Activated CD8-positive, alpha-beta memory T cell treated with anti-CD3 and anti-CD28 coated beads for 1 hour (primary cell): ENCODE data around the gene EPHA5.

Source experiments
- DNase-seq, 2 donors: peaks; one replicate each; pipeline ENCODE4 v3.0.0-alpha.2; 2020; ENCODE audit warnings: low read depth in 1 of 2; ENCODE audit errors: extremely low read depth in 1 of 2

The EPHA5 gene

GRCh38 chr4:65508168-65508567, 162.1 kb downstream of the EPHA5 start:
- DNase-seq, result no peak

DNA sequence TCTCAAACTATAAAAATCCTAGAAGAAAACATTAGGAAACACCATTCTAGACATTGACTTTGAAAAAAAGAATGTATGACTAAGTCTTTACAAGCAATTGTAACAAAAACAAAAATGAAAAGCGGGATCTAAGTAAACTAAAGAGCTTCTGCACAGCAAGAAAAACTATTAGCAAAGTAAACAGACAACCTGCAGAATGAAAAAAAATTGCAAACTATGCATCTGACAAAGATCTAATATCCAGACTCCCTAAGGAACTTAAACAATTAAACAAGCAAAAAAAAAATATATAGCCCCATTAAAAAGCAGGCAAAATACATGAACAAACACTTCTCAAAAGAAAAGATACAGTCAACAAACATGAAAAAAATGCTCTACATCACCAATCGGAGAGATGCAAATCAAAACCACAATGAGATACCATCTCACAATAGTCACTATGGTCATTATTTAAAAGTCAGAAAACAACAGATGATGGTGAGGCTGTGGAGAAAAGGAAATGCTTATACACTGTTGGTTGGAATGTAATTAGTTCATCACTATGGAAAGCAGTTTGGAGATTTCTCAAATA, 168.1 kb downstream of the EPHA5 start:
- DNase-seq, result no peak

- no peak for DNase-seq
These were observed 171.7 kb downstream of the EPHA5 start for GRCh38 chr4:65498606-65499005.

DNA sequence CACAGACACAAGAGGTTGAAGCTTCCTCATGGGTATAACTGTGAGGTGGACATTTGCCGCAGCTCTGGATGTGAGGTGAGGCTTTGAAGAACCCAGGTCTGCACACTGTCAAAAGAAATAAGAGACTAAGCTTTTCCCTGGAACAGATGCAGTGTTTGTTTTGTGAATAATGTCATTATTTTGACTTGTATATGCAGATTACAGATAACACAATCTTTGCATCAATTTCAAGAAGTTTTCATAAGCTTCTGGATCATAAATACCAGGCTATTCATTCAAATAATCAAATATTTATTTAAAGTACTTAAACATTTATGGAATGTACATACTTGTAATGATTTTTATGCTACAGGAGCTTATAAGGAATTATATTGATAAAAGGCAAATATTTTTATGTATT, 174.8 kb downstream of the EPHA5 start:
- no peak for DNase-seq

- no peak for DNase-seq
These were observed 187.9 kb downstream of the EPHA5 start for GRCh38 chr4:65482410-65482809.

DNA sequence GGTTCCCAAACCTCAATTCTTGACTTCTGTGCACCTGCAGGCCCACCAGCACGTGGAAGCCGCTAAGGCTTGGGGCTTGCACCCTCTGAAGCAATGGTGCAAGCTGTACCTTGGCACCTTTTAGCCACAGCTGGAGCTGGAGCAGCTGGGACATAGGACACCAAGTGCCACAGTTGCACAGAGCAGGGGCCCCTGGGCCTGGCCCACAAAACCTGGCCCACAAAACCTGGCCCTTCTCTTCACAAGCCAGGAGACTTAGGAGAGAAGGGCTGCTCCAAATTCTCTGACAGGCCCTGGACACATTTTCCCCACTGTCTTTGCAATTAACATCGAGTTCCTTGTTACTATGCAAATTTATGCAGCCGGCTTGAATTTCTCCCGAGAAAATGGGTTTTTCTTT, 197.8 kb downstream of the EPHA5 start:
- no peak for DNase-seq

- DNase-seq, result no peak
These were observed 203.1 kb downstream of the EPHA5 start for GRCh38 chr4:65467068-65467680.

DNA sequence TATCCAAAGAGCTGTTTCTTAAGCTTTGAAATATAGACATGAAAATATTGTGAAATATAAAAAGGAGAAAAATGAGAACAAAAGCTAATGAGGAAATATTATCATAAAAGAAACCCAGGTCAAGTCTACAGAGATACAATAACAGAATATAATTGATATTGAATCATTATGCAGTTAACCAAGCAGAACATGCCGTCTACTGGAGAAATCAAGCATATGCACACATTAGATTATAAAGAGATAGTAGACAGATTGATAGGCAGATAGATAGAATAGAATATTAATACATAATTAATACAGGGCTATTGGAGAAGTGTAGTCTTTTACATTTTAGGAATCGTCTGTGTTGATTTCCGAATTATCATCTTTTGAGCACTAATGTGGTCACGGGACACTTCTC, 208.5 kb downstream of the EPHA5 start:
- DNase-seq, result no peak

DNA sequence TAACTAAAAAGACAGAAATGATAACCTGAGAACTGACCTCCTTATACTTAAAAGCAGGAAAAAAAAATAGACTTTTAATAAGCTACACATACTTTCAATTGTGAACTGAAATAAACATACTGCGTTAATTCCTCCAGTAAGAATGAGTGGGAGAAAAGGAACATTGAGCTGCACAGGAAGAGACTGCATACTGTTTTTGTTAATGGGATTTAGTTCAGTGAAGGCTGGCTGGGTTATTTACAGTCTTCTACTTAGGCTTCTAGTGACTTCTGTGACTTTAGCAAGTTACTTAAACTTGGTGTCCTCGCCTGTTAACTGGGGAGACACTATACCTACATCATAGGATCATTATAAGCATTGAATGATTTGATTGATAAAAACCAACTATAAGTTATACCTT, 213.3 kb downstream of the EPHA5 start:
- no peak for DNase-seq

DNA sequence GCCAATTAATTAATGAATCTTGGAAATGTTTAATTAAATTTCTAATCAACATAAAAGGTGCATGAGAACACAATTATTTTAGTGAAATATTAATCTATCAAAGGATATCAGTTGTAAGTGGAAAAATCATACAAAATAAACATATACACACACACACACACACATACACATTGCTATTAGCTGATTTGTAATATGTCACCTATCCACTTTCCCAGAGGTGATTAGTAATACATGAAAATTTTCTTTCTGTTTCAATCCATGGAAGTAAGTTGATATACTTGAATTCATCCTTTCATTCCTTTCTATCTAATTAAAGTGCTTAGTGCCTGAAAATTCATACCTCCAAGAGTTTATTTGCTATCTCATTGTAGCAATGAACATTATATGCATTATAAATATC, 213.7 kb downstream of the EPHA5 start:
- no peak for DNase-seq

- no peak for DNase-seq
These were observed 216.9 kb downstream of the EPHA5 start for GRCh38 chr4:65453398-65453797.

- DNase-seq, result no peak
These were observed 219.4 kb downstream of the EPHA5 start for GRCh38 chr4:65450899-65451298.

DNA sequence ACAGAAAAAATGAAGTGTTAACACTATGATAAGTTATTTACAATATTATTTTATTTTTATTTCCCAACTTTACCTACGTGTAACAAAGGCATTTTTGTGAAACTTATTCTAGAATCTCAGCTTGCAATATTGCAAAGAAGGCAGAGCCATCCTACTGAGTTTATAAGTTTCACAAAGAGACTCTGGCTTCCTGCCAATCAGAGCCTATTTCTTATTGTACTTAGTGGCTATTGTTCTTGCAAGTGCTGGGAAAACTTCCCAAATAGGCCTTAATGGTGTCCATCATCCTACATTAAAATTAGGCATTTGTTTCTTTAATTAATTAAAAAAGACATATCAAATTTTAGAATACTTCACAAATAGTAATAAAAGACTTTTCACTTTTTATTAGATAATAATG, 233.2 kb downstream of the EPHA5 start:
- no peak for DNase-seq

DNA sequence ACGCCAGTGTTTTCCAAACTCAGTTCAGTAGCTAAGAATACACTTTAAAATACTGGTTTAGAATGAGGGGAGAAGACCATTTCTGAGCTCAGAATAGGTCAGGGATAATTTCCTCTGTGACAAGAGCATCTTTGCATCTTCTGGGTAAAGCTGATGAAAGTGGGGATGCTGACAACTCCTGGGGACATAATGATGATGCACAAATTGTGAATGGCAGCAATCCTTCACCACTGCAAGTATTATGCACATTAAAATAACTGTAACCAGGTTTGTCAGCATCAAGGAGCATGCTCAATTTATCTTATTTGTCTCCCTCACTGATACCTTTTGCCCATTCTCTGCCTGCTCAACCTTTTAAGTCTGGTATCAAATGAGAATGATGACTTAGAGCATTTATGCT, 248.2 kb downstream of the EPHA5 start:
- no peak for DNase-seq

- no peak for DNase-seq
These were observed 250.3 kb downstream of the EPHA5 start for GRCh38 chr4:65420036-65420435.

DNA sequence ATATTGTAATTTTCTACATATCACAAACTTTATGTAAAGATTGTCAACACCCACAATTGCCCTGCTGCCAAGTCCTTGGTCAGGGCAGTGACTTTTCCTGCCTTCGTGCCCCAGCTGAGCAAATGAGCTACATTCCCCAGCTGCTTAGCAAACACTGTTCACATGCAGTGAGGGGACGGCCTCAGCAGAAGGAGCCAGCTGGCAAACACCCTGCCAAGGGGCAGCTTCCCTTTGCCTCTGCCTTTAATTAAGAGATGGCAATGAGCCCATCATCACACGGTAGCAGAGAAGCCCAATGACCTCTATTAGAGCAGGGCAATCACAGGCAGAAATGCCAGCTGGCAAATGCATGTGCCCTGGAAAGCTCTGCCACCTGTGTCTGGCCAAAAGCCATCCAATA, 253.4 kb downstream of the EPHA5 start:
- DNase-seq, result no peak

DNA sequence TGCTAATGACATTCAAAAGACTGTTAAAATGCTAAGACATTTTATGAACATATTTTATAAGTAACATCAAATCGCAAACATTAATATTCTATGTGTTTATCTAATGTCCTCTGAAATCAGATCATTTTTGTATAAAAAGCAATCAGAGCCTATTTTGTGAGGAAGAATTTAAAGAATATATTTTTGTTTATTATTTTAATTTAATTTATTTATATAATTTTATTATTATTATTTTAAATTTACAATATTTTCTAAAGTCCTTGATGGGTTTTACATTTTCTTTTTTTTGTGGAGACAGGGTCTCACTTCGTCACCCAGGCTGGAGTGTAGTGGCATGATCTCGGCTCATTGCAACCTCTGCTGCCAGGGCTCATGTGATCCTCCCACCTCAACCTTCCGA, 262.8 kb downstream of the EPHA5 start:
- DNase-seq, result no peak

DNA sequence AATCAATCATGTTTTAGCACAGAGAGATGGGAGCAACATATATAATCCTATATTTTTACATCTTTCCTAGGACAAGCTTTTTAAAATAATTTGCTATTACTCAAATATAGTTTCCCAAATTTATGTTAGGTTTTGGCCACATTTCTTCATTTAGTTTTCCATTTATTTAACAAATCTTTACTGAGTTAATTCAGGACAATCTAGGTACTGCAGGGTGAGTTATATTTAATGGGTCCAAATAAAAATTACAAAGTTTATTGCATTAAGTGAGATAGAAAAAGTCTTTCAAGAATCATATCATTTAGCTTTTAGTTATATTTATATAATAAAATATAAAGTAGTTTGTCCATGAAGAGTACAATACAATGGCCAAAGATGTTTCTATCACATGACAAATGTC, 269.2 kb downstream of the EPHA5 start:
- DNase-seq, result no peak

- no peak for DNase-seq
These were observed 271.2 kb downstream of the EPHA5 start for GRCh38 chr4:65399084-65399483.

GRCh38 chr4:65393078-65393477, 277.2 kb downstream of the EPHA5 start:
- no peak for DNase-seq

DNA sequence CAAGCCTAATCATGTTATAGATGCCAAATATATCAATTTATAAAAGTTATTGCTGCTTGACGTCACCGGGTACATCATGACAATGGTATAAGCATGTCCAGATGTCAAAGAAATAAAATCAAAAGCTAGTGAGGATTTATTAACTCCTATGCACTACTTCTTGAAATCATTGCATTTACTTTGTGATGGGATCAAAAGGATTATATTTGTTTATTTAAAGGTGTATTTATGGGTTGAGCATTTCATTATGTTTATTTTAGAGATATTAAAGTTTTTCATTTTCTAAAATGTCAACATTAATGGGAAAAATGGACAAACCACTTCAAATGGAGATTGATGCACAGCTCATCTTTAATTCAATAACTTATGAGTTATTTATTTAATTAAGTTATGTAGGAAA, 277.8 kb downstream of the EPHA5 start:
- DNase-seq, result no peak

DNA sequence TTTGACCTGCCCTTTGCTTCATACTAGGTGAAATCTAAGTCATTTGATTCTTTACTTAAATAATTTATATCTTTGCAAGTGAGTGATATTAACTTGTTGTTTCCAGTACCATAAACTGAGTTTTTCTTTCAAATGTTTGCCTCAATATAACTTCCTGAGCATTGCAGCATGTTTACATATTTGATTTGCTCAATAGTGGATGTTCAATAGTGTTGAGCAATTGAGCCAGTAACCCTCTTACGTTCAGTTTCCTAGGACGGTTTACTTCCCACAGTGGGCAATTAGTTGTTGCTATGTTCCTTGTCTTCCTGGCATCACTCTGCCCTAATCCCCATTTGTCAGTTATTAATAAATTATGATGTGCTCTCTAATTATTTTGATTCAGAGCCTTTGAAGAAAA, 278.5 kb downstream of the EPHA5 start:
- no peak for DNase-seq

GRCh38 chr4:65391382-65391781, 278.9 kb downstream of the EPHA5 start:
- no peak for DNase-seq
